ENCODE data around the gene APRT.

GRCh38 chr16:88818575-88818874 is 6.8 kb upstream of the APRT start:
- TF ChIP-seq CTCF (IDR thresholded peaks at IDR 0.05 in 4 of 5, conservative IDR thresholded peaks at IDR 0.05 in 1 of 5) (no peak), POLR2A (IDR thresholded peaks at IDR 0.05) (no peak)
